Amniotic stem cell (primary cell): Measurements from ENCODE around the gene SHC1.

ENCODE experiments used
- DNase-seq: peaks from one replicate; lab custom pipeline; 2025; lab: John Stamatoyannopoulos, UW

Gene SHC1

GRCh38 chr1:154956544-154956941 lies 14.0 kb downstream of the SHC1 start:
- no peak for DNase-seq

GRCh38 chr1:154955718-154956543 lies 14.6 kb downstream of the SHC1 start, which contains the start of gene PBXIP1:
PBXIP1 (minus strand) TSS chr1:154956099; CDS start chr1:154953721, 2,378 bp downstream.
- DNase-seq = peak; percentile 77

- no peak for DNase-seq
Observed at GRCh38 chr1:154955039-154955717, 15.4 kb downstream of the SHC1 start.

- DNase-seq = no peak
Observed at GRCh38 chr1:154954541-154954940, 16.0 kb downstream of the SHC1 start.

- DNase-seq = no peak
Observed at GRCh38 chr1:154953611-154954038, 16.9 kb downstream of the SHC1 start.

- no peak for DNase-seq
Observed at GRCh38 chr1:154952664-154953063, 17.9 kb downstream of the SHC1 start.

- DNase-seq = no peak
Observed at GRCh38 chr1:154951901-154952657, 18.5 kb downstream of the SHC1 start.

- DNase-seq = no peak
Observed at GRCh38 chr1:154948079-154948478, 22.5 kb downstream of the SHC1 start.

- DNase-seq = no peak
Observed at GRCh38 chr1:154945962-154946850, 24.3 kb downstream of the SHC1 start.

- DNase-seq = no peak
Observed at GRCh38 chr1:154945160-154945961, 25.2 kb downstream of the SHC1 start.

GRCh38 chr1:154944401-154945159 lies 26.0 kb downstream of the SHC1 start:
- DNase-seq = no peak

GRCh38 chr1:154943649-154944400 lies 26.7 kb downstream of the SHC1 start:
- DNase-seq = no peak

- no peak for DNase-seq
Observed at GRCh38 chr1:154941333-154942013, 29.1 kb downstream of the SHC1 start.

GRCh38 chr1:154940651-154941194 lies 29.8 kb downstream of the SHC1 start:
- DNase-seq = no peak

- no peak for DNase-seq
Observed at GRCh38 chr1:154940213-154940560, 30.4 kb downstream of the SHC1 start.

GRCh38 chr1:154938604-154939399 lies 31.7 kb downstream of the SHC1 start:
- no peak for DNase-seq

- no peak for DNase-seq
Observed at GRCh38 chr1:154937988-154938386, 32.6 kb downstream of the SHC1 start.
